HG02798 (cell line): ENCODE results near the gene WIZ.
A peak's percentile ranks its signal among the peaks of the same experiment; 100 is the strongest.

ENCODE experiments used
- ATAC-seq: cut with Tn5 transposase; IDR thresholded peaks from one replicate; pipeline ENCODE4 v1.9.1; 2021; ENCODE audit warnings: mild to moderate bottlenecking; ENCODE audit not compliant: unreplicated experiment, poor library complexity

Gene WIZ

DNA sequence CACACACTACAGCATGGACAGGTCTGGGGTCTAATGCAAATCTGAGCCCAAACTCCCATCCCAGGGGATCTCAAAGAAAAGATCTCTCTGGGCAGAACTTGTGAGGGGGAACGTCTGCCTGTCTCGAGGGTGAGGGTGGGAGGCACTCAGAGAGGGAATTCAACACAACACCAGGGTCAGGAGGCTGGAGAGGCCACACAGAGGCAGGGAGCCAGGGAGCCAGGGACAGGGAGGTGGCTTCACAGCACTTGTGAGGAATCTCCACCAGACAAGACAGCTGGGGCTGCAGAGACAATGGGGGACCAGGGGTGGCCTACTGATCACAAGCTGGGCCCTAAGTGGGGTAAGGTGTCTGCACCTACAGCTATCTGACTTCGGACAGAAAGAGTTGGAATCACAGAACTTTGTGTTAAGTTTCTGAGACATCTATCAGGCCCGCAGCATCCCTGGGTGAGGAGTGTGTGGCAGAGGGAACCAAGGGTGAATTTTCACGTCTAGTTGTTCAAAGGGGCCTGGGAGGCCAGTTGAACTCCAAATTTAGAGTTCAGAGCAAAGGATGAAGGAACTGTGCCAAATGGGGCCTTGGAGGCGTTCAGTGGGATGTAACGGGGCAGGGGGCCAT lies 18.2 kb downstream of the WIZ start:
- no peak for ATAC-seq

DNA sequence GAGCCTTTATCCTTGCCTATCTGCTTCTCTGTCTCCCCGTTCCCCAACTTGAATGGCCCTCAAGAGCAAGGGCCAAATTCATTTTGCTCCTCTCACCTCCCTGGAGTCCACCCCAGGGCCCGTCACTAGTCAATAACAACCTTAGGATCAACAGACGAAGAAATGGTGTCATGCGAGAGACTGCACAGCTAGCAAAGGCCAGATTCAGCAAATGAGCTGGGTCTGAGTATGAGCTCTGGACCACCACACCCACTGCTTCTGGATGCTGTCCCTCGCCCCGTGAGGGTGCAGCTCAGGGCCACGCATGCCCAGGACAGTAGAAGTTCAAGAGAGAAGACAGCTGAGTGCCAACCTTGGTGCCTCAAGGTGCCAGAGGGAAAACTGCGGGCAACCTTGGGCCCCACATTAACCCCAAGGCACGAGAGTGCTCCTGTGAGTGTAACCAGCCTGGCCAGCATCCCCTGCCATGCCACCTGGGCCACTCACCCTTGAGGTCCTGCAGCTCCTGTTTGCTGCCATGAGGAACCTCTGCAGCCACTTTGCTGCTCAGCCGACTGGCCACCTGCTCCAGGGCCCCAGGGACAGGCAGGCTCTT lies 19.1 kb downstream of the WIZ start:
- no peak for ATAC-seq

DNA sequence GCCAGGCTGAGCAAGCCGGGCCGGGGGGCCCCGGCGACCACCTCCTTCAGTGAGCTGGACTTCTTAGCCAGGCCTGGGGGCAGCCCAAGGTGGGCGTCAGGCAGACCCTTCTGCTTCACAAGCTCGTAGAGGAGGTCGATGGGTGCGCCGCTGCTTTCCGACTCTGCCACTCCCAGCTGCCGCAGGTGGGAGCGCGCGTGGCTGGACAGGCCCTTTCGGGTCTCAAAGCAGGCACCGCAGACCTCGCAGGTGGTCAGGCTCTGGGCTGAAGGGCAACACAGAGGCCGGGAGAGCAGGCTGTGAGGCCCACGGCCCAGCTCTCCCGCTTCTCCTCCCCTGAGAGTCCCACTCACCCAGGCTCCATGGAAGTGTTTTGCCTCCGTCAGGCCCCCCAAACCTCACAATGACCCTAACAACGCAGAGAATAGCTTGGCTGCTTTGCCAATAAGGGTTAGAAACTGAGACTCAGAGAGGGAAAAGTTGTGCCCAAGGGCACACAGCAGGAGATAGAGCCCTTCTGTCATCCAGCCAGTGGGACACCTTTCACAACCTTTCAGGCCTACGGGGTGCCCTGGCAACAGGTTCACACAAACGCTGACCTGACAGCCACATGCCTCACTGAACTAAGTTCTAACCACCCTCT lies 19.8 kb downstream of the WIZ start:
- no peak for ATAC-seq

DNA sequence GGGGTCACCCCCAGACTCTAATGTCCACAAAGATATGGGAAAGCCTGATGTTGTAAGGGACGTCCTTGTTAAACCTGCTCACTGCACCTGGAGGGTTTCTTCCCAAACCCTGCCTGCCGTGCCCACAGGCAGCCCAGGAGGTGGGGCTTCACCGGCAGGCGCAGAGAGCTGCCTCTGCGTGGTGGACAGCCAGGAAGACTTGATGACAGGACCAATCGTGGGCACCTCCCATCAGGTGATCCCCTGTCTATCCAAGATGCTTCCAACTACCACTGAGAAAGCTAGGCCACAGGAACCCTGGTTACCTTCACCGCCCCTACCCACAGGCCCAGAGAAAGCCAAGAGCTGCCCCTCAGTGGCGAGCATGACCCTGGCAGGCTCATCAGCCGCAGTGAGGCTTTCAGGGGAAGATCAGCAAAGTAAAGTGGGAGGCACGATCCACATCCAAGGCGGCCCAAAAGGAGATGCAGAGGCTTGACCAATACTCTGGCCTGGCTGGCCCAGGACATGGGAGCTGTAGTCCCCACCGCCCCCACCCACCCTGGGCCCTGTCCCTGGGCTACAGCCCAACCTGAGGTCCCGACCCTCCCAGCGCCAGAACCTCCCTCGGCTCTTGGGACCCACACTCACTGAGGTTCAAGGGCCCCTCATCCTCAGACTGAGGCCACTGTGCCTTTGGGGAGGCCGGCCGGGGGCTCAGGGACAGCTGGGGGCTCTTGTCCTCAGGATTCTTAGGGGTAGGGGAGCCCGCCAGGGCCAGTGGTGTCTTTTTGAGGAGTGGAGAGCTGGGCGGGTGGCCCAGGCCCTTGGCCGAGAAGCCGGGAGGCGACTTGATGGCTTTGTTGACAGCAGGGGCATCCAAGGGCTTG lies 20.6 kb downstream of the WIZ start:
- ATAC-seq = no peak

DNA sequence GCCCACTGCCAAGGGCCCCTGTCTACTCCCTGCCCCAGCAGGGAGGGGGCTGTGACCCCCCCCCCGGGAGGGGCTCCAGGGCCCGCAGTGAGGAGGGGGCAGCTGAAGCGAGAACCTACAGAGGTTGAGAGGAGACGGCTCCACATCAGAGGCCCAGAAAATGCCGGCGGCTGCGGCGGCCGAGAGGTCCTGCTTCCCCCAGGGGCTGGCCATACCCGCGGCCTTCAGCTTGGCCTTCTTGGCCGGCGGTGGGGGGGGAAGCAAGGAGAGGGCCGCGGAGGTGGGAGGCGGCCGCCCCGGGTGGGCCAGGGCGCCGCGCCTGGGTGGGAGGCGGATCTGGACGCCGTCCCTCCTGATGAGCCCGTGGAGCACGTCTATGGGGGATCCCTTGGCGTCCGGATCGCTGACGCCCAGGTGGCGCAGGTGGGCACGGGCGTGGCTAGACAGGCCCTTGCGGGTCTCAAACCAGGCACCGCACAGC lies 21.7 kb downstream of the WIZ start:
- no peak for ATAC-seq

DNA sequence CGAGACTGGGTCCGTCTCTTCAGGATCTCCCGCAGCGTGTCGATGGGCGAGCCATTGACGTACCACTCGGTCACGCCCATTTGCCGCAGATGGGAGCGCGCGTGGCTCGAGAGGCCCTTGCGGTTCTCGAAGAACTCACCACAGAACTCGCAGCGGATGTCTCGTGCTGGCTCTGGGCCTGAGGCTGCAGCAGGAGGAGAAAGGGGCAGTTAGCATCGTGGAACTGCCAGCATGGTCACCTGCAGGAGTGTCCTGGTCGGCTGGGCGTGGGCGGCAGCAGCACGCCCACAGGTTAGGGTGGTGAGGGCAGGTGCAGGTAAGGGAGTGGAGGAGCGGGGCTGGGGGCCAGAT lies 22.4 kb downstream of the WIZ start:
- no peak for ATAC-seq

DNA sequence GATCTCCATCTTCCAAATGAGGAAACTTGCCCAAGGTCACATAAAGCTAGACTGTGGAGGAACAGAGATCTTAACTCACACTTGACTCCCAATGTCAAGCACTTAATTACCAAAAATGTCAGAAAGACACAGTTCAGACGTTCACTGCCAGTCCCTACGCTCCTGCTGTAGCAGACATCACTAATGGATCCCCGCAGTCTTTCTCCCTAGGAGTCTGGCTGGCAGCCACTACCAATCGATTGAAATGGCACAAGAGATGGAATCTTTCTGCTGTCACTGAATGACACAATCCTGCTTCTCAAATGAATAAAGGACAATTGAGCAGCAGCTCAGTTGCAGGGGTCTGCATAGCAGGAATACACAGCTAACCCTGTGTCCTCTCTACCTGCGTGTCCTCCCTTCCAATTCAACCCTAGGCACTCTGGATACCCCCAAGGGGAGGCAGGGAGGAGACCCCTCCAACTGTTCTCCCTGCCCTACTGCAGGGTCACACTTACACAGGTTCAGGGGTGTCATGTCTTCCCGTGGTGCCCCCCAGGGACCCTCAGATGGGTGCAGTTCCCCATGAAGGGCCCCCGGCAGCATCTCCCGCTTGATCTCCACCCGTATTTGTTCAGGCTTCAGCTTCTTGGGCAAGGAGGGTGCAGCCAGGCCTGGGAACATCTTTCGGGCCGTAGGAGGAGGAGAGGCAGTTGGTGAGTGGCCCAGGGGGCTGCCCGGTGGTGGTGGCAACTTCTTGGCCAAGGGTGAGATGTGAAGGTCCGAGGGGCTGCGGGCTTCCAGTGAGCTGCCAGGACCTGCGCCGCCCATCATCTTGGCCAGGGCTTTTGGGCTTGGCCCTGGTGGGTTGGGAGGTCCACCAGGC lies 23.0 kb downstream of the WIZ start:
- ATAC-seq = no peak

DNA sequence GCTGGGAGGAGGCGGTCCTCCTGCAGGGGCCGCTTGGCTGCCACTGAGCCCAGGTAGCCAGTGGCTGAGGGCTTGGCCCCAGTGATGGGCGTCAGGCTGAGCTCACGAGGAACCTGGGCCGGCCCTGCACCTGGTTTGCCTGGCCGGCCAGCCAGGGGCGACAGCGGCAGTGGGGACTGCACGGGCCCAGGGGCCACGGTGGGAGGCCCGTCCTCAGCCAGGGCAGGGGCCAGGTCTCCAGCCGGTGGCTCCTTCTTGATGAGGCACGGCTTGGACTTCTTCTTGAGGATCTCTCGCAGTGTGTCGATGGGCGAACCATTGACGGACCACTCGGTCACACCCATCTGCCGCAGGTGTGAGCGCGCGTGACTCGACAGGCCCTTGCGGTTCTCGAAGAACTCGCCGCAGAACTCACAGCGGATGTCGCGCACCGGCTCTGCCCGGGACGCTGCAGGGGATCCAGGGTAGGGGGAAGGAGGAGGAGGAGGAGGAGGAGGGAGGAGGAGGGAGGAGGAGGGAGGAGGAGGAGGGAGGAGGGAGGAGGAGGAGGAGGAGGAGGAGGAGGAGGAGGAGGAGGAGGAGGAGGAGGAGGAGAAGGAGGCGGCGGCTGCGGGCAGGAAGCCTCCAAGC lies 24.3 kb downstream of the WIZ start:
- ATAC-seq = no peak

DNA sequence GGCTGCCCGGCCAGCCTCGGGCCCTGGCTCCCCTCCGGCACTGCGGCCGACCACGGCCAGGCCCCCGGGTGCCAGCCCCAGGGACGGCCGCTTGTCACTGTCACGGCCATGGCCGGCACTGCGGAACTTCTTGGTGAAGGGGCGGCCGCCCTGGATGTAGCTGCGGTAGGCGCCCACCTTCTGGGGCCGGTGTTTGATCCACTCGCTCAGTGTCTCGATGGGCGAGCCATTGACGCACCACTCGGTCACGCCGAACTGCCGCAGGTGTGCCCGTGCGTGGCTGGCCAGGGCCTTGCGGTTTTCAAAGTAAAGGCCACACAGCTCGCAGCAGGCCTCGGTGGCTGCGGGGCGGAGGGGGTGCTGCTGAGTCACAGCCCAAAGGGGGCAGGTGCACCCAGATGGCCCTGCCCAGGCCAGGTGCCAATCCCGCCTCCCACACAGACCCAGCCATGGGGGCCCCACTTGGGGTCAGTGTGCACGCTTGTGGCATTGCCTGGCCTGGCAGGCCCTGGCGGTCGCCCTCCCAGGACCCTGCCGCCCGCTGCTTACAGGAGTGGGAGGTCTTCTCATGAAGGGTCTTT lies 25.0 kb downstream of the WIZ start:
- no peak for ATAC-seq

DNA sequence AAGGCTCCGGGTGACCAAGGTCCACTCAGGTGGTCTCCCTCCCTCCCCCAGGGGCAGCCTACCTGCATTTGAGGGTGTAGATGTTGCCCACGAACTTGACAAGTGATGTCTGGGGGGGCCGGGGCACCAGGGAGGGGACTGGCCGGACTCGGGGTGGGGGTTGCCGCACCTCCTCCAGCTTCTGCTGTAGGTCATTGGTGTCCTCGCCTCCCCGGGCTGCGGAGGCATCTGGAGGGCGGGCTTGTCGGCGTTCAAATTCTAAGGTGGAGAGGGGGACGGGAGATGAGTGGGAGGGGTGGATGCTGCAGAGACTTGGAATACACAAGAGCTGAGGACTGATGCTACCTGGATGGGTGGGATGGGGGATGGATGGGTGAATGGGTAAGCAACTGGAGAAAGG lies 25.6 kb downstream of the WIZ start:
- no peak for ATAC-seq

DNA sequence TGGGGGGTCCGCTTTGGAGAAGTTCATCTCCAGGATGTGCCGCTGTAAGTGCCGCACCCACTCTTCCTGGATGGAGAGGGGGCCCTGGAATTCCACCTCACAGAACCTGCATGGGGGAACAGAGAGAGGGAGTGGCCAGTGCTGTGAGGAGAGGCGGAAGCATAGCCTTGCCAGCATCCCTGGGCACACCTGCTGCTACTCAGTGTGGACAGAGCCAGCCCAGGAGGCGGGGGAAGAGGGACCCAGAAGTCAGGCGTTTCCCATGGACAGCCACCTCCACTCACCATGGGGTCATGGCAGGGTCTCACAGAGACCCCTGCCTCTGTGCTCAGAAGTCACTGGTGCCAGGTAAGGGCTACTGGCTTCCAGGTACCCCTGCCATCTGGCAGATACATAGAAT lies 26.6 kb downstream of the WIZ start:
- ATAC-seq = no peak

DNA sequence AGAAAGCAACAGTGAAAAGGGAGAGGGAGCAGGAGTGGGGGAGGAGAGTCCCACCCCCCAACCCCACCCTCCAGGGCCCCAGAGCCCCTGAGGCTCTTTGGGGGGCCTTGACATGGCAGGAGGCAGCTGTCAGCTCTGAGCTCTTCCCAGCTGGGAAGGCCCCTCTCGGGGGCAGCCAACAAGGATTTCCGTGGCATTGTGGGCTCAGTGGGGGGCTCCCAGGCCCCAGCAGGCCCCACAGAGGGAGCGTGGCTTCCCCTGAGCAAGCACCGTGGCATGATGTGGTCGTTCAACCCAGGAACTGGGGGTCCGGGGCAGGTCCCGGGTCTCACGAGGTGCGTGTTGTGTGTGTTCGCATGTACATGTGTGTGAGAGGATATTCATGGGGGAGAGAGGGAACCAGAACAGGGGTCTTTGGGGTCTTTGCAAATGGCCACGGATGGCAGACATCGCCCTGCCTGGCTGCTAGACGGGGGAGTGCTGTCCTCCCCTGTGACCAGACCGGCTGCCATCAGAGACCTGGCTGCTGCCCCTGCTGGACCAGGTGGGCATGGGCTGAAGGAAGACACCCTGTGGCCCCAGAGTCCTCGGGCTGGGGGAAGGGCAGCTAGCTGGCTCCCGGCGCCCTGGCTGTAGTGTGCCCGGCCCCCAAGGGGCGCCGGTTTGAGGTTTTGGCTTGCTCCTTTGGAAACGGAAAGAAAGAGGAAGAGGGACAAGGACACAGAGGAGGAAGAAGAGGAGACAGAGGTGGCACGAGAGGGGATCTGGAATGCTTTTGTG lies 27.3 kb downstream of the WIZ start:
- ATAC-seq = no peak

DNA sequence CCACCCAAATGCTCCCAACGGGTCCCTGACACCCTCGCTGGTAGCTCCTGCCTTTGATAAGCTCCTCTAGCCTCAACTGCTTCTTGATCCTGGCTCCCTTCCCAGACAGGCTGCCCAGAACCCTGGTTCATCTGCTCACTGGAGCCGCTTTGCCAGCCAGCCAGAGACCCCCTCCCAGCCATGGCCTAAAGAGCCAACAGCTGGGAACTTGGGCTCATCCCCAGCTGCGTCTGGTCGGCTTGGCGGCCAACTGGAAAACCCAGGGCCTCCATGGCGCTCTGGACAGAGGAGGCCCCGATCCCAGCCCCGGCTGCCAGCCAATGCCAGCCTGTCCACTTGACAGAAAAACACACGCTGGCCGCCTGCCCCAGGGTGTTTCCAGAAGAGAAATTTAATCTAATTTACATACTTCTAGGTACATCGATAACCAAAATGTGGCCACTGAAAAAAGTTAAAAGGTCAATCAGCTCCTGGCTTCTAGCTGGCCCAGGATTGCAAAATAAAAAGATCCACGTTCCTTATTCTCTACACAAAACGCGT lies 28.0 kb downstream of the WIZ start:
- no peak for ATAC-seq

DNA sequence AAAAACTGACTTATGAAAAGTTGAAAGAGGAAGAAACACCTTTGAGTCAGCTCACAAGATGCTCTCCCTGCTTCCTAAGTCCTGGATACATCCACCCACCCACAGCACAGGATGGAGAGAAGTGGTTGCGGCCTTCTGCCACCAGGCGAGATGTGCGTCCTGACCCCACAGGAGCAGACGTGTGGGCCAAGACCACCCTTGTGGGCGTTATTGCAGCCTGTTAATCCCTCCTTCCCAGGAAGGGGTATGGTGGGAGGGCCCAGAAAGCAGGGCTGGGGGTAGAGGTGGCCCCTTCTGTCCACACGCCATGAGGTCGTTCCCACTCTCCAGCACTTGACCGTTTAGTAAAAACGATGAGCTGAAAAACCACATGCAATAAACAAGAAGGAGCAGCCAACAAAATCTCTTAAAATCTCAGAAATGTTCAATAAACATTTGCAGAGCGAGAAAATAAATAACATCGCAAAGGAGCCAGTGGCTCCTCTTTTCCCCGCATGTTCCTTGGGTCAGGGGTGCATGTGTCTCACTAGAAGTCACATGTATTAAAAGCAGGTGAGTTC lies 28.5 kb downstream of the WIZ start:
- no peak for ATAC-seq

DNA sequence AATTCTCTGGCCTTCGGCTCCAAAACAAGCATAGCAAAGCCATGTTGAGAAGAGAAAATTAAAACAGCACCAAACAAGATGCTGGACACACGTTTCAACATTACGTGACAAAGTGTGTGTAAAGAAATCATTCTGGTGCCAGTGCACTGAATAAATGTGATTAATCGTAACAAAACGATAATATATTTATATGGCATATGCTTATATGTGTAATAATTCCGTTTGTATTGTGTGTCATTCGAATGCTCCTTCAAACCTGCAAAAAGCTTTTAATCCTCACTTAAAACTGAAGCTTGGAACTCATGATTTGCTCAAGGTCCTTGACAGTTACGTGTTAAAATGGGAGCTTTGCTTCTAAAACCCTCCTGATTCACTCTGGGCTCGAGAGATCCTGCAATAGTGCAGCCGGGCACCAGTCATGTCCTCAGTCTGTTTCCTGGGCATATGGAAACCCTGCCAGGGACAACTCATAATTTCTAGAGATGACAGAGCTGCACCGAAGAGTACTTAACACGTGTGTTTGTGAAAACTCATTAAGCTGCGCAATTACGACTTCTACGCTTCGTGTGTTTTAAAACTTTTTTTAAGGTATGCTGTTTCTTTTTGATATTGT lies 30.2 kb downstream of the WIZ start:
- ATAC-seq = no peak

DNA sequence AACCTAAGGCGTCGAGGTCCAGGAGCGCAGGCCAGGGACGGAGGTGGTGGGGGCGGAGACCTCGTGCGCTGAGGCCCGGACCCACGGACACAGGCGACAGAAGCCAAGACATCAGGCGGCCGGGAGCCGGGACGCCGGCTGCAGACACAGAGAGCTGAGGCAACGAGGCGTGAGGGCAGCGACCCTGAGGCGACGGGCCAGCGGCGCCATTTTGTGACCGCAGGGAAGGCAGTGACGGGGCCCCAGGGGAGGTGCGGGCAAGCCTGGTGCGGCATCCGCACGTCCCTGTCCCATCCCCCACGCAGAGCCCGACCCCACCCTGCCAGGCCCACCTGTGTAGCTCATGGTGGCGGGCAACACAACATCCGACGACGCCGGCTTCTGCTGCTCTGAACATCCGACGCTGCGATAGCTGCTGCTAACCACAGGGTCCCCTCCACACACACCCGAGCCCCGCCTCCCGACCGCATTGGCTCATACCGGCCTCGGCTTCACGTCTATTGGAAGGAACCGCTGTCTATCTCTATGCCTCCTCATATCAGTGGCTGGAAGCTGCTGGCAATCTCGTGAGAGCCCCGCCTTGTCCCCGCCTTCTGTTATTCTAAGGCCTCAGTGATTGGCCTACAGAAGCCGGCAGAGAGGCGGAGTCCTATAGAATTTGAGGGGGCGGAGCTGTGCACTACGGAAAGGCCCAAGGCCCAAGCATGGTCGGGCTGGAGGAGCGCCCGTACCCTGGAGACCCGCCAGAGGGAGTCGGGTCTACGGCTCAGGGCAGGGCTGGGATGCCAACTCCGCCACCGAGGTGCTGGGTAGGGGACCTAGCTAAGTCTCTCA lies 31.0 kb downstream of the WIZ start, which contains the start of gene AKAP8L:
AKAP8L (minus strand) TSS at position 410 of the 834 bp plus-strand sequence; CDS start at position 345, 65 bp downstream.
- ATAC-seq = peak; percentile 96

DNA sequence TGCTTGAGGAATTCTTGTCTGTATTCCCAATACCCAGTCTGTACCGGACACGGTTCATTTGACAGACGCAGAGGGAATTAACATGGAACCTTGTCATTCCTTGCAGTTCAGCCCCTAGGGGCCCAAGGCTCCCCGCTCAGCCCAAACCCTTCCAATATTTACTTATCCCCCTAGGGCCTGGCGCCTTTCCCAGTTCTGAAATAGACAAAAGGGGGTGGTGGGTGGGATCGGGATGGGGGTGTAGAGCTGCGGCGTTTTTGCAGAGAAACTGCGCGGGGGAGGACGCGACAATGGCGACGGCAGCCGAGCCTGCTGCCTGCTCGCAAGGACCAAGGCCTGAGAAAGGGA lies 31.6 kb downstream of the WIZ start:
- no peak for ATAC-seq
